ENCODE results near the gene EDEM1. TPM values are rescaled to one million over a fixed set of nuclear protein-coding genes. Genes with fewer than 3 reads are reported as not detected.
"Not testable (repeated sequence)": the region's sequence is repeated elsewhere in the genome, so short reads cannot be mapped to it uniquely, and the experiment has no call there.

The EDEM1 gene
- total RNA-seq, 1 donor from 2014 or later = 62.7 TPM

- no peak for DNase-seq (ENCODE audit: low read depth)
- H3K4me3 ChIP-seq (ENCODE audit: insufficient read depth, low read depth, low read length) = no peak overlapping the region
- H3K9me3 ChIP-seq (ENCODE audit: insufficient read depth, low read depth, low read length) = no peaks in the 10 kb centered on the region
- peaks cover 33% of the 10 kb centered on the region for H3K9me3 Mint-ChIP-seq (ENCODE audit: unreplicated experiment)
- H3K9ac ChIP-seq (ENCODE audit: low read length) = no peak overlapping the region
- FAIRE-seq = no peak
- H2AFZ ChIP-seq (ENCODE audit: low read depth, low read length) = no peak overlapping the region
- H3K36me3 Mint-ChIP-seq (ENCODE audit: low read depth, unreplicated experiment) = peaks cover 22% of the 10 kb centered on the region
- H3K27ac ChIP-seq (ENCODE audit: low read depth, low read length) = no peak overlapping the region
- TF ChIP-seq CTCF (IDR thresholded peaks at IDR 0.05; ENCODE audit: insufficient read depth, low read depth, low read length) = no peak
- no peak for TF ChIP-seq EZH2 (IDR thresholded peaks at IDR 0.05; ENCODE audit: insufficient read depth, low read length)
- H3K27me3 ChIP-seq (ENCODE audit: insufficient read depth, low read length) = no peaks in the 10 kb centered on the region
- no peaks in the 10 kb centered on the region for H3K36me3 ChIP-seq (ENCODE audit: insufficient read depth, low read length)
- no peak overlapping the region for H3K27ac Mint-ChIP-seq (ENCODE audit: unreplicated experiment)
- H4K20me1 ChIP-seq (ENCODE audit: insufficient read depth, low read length) = peaks cover 98% of the 10 kb centered on the region
- no peaks in the 10 kb centered on the region for H3K27me3 Mint-ChIP-seq (ENCODE audit: low read depth, unreplicated experiment)
- H3K4me3 Mint-ChIP-seq (ENCODE audit: unreplicated experiment) = no peak overlapping the region
- H3K4me1 ChIP-seq (ENCODE audit: insufficient read depth, low read length) = no peaks in the 10 kb centered on the region
- no peak overlapping the region for H3K4me2 ChIP-seq (ENCODE audit: low read length)
- H3K4me1 Mint-ChIP-seq (ENCODE audit: low read depth, unreplicated experiment) = peaks cover 8% of the 10 kb centered on the region
- H3K79me2 ChIP-seq (ENCODE audit: insufficient read depth, low read length) = peaks cover 100% of the 10 kb centered on the region
Observed at GRCh38 chr3:5145120-5145519, 42.4 kb upstream of the EDEM1 start.

GRCh38 chr3:5147152-5147551 is 40.4 kb upstream of the EDEM1 start:
- not testable (repeated sequence) for H3K36me3 ChIP-seq (ENCODE audit: insufficient read depth, low read length); H3K9ac ChIP-seq (ENCODE audit: low read length); H3K9me3 ChIP-seq (ENCODE audit: insufficient read depth, low read depth, low read length); H3K4me2 ChIP-seq (ENCODE audit: low read length); H3K27me3 Mint-ChIP-seq (ENCODE audit: low read depth, unreplicated experiment); DNase-seq (ENCODE audit: low read depth); H3K27me3 ChIP-seq (ENCODE audit: insufficient read depth, low read length); FAIRE-seq; H3K4me3 ChIP-seq (ENCODE audit: insufficient read depth, low read depth, low read length); H2AFZ ChIP-seq (ENCODE audit: low read depth, low read length); H3K4me1 Mint-ChIP-seq (ENCODE audit: low read depth, unreplicated experiment); H3K4me3 Mint-ChIP-seq (ENCODE audit: unreplicated experiment); H3K4me1 ChIP-seq (ENCODE audit: insufficient read depth, low read length); H3K27ac Mint-ChIP-seq (ENCODE audit: unreplicated experiment); H3K27ac ChIP-seq (ENCODE audit: low read depth, low read length)
- peaks cover 33% of the 10 kb centered on the region for H3K9me3 Mint-ChIP-seq (ENCODE audit: unreplicated experiment)
- peaks cover 22% of the 10 kb centered on the region for H3K36me3 Mint-ChIP-seq (ENCODE audit: low read depth, unreplicated experiment)
- Histone ChIP-seq H3K79me2 (ENCODE audit: insufficient read depth, low read length) (peaks cover 98% of the 10 kb centered on the region), H4K20me1 (ENCODE audit: insufficient read depth, low read length) (peaks cover 93% of the 10 kb centered on the region)

GRCh38 chr3:5149306-5149880 is 38.1 kb upstream of the EDEM1 start:
- Mint-ChIP-seq H3K27ac (ENCODE audit: unreplicated experiment) (no peak overlapping the region), H3K27me3 (ENCODE audit: low read depth, unreplicated experiment) (no peaks in the 10 kb centered on the region), H3K4me3 (ENCODE audit: unreplicated experiment) (no peak overlapping the region), H3K4me1 (ENCODE audit: low read depth, unreplicated experiment) (peaks cover 3% of the 10 kb centered on the region), H3K36me3 (ENCODE audit: low read depth, unreplicated experiment) (peaks cover 22% of the 10 kb centered on the region), H3K9me3 (ENCODE audit: unreplicated experiment) (peaks cover 24% of the 10 kb centered on the region)
- DNase-seq (ENCODE audit: low read depth) = no peak
- Histone ChIP-seq H3K4me1 (ENCODE audit: insufficient read depth, low read length) (no peaks in the 10 kb centered on the region), H3K27ac (ENCODE audit: low read depth, low read length) (no peak overlapping the region), H3K36me3 (ENCODE audit: insufficient read depth, low read length) (no peaks in the 10 kb centered on the region), H3K4me3 (ENCODE audit: insufficient read depth, low read depth, low read length) (no peak overlapping the region), H4K20me1 (ENCODE audit: insufficient read depth, low read length) (peaks cover 90% of the 10 kb centered on the region), H2AFZ (ENCODE audit: low read depth, low read length) (no peak overlapping the region), H3K9ac (ENCODE audit: low read length) (no peak overlapping the region), H3K27me3 (ENCODE audit: insufficient read depth, low read length) (no peaks in the 10 kb centered on the region), H3K9me3 (ENCODE audit: insufficient read depth, low read depth, low read length) (no peaks in the 10 kb centered on the region), H3K4me2 (ENCODE audit: low read length) (no peak overlapping the region), H3K79me2 (ENCODE audit: insufficient read depth, low read length) (peaks cover 98% of the 10 kb centered on the region)
- FAIRE-seq = no peak
- TF ChIP-seq EZH2 (IDR thresholded peaks at IDR 0.05; ENCODE audit: insufficient read depth, low read length) (no peak), CTCF (IDR thresholded peaks at IDR 0.05; ENCODE audit: insufficient read depth, low read depth, low read length) (no peak)
